SH-SY5Y (cell line): Measurements from ENCODE around the gene SAG.

Source experiments
- GATA2 ChIP-seq: IDR thresholded peaks from 2 replicates; pipeline ENCODE4 v1.6.1; 2011; ENCODE audit warnings: mild to moderate bottlenecking, low read depth, low read length
- GATA3 ChIP-seq: IDR thresholded peaks from 2 replicates; pipeline ENCODE4 v1.6.1; 2011; ENCODE audit warnings: low read depth, mild to moderate bottlenecking, low read length, moderate library complexity

GRCh38 chr2:233334915-233335314 lies 27.3 kb downstream of the SAG start:
- TF ChIP-seq GATA2 = no peak
- no peak for TF ChIP-seq GATA3
